HG03103 (cell line): Measurements from ENCODE around the gene FAM83G.

Experiments used
- ATAC-seq: cut with Tn5 transposase; IDR thresholded peaks from one replicate; pipeline ENCODE4 v1.9.1; 2021; ENCODE audit warnings: low read depth; ENCODE audit not compliant: unreplicated experiment

Gene FAM83G

DNA sequence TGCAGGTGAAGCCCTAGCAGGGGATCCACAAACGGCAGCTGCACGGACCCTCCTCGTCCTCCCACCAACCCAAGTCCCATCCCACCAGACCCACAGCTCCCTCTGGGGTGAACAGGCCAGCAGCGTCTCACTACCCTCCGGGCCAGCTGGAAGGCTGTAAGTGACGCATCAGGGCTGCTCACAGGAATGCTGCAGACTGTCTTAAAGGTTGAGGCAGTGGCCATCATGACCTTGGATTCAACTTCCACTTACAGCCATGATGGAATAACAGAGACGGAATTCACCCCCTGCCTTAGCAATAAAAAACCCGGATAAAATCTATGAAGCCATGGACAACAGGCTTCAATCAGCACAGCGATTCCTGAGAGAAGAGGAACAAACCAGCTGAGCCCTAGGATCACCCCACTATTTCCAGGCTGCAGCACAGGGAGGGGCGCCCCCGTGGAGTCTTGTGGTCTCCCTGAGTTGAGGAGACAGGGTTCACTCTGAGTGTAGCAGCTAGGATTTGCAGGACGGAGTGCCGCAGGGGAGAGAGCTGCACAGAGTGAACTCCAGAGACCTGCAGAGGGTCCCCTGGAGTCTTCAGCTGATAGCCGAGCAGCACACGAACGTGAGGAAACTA is 10.5 kb downstream of the FAM83G start:
- no peak for ATAC-seq

DNA sequence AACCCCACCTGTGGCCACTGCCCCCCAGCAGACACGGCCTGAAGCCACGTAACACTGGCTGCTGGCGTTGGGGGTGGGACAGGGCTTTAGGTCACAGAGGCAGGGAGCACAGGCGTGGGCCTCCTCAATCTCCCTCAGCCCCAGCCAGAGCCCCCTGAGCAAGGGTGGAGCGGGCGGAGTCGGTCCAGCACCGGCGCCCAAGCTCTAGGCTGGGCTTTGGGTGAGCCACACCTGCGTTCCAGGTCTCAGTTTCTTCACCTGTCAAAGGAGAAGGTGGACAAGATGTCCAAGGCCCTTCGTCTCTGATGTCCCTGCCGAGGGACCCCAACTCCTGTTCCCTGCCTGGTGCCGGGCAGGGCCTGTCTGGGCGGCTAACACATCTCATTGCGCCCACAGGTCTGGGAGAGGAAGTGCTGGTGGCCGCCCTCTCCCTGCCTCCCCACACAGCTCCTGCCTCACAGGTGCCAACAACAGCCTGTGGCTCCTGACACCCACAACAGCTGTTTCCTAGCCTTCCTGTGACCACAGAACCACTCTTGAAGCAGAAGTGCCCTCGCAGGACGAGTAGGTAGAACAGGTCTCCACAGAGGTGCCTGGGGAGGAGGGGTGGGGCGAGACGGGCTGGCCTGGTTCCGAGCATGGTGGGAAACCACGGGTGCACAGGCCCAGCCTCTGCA is 12.0 kb downstream of the FAM83G start:
- ATAC-seq: no peak

DNA sequence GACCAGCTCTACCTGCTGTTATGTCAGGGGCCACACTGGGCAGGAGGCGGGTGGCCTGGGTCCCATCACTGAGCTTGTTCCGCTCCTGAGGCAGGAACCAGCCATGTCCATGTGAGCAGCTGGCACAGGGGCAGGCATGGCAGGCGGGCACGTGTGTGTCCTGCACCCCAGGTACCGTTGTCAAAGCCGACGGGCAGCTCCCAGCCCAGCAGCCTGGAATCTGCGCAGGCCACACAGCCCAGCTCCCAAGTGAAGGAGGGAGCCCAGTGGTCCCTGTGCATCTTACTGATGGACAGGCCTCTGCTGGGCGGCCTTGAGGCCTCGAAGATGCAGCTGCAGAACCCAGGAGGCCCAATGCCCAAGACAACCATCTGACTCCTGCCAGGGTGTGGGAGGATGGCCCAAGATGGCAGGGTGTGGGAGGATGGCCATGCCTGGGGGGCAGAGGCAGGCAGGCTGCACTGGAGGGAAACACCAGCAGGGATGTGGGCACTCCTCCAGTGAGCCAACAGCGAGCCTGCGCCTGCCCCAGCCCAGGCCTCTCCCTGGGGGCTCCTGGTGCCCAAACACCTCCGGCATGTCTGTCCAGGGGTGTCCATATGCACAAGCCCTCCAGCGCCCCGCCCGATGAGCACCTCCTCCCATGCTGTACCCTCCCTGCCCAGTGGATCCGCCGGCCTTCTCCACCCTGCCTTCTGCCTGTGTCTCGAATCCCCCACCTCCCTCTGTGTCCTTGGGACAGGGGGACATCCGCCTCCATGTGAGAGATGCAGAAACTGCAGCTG is 12.8 kb downstream of the FAM83G start:
- ATAC-seq: no peak

DNA sequence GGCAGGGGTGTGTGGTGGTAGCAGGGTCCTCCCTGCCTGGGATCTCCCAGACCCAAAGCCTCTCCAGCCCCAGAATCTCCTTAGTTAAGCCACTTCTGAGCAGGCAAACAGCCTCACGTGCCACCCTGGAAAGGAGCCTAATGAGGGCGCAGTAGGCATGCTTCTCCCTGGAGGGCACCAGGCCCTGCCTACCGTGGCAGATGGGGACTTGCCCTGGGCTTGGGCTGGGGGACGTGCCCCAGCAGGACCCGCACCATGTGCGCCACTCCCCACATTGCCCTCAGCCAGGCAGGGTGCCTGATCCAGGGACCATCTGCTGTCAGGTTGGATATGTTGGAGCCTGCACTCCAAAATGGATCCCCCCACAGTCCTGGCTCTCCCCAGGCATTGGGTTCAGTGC is 14.2 kb downstream of the FAM83G start:
- ATAC-seq: no peak

DNA sequence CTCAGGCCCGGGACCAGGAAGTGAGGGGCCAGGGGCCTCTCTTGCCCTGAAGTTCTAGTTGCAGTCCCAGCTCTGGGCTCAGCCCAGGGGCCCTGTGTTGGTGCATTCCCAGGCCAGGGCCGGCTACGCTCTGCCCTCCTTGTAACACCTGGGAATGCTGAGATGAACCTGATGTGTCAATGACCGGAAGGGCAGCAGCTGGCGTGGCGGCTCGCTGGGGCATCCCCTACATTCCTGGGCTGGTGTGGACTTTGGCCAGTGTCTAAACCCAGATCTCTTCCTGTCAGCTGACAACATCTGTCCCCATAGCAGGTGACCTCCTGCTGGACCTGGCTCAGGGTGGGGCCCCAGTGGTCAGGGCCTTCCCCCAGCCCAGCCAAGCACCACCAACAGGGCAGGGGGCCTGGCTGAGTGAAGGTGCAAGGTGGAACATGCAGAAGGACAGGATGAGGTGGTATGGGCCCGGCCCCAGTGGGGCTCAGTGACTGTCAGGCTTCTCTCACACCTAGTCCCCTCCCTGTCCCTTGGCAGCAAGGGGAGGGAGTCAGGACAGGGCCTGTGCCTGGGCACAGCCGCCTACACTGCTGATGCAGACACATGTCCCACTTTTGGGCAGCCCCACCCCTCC is 15.9 kb downstream of the FAM83G start:
- ATAC-seq: no peak

DNA sequence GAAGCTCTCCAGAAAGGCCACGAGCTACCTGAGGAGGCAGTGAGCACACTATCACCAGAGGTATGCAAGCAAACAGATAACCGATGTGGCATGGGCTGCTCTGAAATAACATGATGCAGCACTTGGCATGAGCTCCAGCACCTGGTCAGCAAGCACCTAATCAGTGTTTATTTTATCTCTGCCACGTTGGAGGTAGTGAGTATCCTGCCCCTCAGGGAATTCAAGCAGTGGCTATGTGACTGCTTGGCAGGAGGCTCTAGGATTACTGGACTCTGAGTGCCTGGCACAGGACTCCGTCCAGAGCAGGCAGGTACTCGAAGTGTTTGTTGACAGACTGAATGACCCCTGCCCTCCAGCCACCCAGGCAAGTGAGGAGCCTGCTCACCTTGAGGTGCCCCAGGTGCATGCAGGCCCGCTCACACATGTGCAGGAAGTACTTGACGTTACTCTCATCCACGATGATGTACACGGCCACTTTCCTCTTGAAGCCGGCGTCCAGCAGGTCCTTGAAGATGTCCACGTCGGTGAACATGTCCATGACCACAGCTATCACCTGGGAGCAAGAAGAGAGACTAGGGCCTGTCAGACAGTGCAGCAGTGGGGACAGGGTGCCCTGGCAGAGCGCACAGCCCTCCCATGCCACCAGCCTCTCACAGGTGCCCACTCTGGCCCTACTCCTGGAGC is 16.6 kb downstream of the FAM83G start:
- no peak for ATAC-seq

DNA sequence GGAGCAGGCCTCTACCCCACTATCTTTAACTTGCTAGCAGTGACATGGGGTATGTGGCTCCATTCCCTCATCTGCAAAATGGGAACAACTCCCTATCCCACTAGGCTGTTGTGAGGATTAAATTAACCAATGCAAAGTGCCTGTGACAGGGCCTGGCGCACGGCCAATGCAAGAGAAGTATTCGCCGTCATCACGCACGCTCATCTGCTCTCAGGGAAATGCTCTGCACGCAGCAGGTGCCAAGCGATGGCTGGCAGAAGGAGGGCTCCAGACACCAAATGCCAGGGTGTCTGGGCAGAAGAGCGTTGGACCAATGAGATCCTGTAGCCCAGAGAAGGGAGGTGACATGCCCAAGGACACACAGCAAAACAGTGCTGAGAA is 17.3 kb downstream of the FAM83G start:
- ATAC-seq: no peak

DNA sequence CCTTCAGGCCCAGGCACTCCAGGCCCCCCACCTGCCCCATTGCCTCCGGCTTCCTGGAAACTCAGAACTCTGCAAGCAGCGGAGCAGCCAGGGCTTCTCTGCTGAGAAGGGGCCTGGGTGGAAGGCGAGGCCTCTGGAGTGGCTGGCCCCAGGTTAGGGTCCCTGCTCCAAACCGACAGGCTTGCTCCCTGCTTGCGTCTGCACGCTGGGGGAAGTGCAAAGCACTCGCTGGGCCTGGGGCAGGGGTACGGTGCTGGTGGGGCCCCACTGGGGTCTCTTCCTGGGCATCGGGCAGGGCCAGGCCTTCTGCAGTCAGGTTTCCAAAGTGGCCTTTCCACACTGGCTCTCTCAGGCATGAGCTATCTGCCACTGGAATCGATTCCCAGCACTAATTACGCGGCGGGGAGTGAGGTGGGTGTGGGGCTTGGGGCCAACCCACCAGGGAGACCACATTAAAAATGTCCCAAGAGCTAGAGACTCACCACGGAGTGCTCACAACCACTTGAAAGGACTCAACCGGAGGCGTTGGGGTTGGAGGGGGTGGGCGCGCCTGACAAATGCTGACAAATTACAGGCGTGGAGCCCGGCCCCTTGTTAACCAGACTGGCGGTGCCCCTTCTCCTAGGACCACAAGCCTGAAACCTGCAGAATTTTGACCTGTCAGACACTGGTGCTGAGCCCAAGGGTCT is 17.9 kb downstream of the FAM83G start:
- no peak for ATAC-seq

DNA sequence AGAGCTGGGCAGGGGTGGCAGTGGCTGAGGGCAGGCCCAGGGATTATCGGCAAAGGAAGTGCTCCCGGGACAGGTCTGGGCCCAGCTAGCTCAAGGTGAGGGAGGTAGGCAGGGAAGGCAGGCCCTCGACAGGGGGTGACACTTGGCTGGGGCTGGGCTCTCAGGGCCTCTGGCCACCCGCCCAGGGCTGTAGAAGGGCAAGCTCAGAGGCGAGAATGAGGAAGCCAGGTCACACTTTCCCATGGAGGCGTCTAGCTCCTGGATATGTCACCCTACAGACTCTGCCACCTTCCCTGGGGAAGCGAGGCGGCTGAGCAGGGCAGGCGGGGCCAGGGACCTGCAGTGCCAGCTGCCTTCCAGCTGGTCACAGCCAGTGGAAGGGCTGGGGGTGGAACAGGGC is 19.1 kb downstream of the FAM83G start:
- no peak for ATAC-seq

DNA sequence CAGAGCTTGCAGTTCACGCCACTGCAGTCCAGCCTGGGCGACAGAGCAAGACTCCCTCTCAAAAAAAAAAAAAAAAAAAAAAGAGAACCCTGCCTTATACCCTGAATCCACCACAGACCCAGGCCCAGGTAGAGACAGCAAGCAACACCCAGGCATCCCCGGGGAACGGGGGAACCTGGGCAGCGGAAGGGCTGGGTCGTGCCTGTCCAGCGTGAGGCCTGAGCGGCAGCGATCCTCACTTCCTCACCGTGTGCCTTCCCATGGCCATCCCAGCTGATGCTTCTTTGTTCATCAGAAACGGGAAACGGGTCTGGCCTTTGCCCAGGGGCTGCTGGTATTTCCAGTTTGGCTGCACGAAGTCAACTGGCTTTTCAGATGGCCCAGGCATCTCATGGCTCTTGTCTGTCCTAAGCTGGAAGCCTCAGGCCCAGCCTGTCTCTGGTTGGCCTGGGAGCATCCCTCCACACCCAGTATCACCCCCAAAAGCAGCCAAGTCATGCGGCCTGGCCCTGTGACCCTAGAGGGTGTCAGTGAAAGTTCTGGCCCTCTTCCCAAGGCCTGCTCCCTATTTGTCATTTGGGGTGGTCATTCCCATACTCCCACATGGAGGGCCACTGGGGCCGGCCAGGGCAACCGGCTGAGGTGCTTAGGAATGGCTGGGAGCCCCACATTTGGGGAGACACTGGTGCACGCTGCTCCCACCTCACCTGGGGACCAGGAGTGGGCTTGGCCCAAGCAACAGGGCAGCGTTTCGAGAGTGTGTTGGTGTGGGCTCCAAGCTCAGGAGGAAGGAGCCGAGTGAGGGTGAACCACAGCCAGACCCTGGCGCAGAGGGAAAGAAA is 20.1 kb downstream of the FAM83G start:
- no peak for ATAC-seq

DNA sequence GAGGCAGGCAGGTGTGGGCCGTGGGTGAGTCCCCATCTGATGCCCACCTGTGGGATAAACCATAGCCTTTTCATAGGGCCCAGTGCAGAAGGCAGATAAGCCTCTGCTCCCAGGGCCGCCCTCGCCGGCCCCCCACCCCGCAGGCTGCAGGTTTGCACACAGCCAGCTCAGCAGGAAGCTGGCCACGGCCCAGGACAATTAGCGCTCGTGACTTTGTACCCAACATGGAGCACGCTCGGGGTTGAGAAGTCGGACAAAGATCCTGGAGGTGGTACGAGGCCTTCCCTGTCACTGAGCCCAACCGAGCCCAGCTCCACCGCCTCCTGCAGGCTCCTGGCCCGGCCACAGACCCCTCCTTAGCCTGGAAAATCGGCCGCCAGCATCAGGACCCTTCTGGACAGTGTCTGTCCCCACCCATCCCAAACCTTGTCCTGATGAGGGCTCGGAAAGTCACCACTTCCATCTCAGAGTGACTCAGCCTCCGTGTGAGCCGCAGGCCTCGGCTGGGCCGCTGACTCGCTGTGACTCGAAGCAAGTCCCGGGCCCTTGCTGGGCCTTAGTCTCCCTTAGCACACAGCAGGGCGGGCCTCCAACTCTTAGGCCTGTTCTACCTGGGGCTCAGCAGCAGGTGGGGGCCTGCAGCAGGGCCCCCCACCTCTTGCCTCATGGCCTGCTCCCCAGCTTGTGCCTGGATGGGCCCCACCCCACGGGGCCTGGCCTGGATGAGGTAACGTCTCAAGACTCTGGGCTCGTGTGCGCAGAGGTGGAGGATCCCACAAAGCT is 22.7 kb downstream of the FAM83G start:
- no peak for ATAC-seq

DNA sequence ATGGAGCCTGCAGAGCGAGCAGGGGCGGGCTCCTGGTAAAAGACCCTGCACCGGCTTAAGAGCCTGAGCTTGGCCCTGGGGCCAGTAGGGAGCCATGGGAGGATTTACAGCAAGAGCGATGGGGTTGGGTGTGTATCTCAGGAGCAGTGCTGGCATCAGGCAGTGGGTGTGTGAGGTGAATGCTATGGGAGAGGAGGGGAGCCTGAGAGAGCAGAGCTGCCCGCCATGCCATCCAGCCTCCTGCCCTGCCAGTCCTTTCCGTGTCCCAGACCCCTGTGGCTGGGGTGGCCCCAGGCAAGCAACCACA is 23.3 kb downstream of the FAM83G start:
- no peak for ATAC-seq

DNA sequence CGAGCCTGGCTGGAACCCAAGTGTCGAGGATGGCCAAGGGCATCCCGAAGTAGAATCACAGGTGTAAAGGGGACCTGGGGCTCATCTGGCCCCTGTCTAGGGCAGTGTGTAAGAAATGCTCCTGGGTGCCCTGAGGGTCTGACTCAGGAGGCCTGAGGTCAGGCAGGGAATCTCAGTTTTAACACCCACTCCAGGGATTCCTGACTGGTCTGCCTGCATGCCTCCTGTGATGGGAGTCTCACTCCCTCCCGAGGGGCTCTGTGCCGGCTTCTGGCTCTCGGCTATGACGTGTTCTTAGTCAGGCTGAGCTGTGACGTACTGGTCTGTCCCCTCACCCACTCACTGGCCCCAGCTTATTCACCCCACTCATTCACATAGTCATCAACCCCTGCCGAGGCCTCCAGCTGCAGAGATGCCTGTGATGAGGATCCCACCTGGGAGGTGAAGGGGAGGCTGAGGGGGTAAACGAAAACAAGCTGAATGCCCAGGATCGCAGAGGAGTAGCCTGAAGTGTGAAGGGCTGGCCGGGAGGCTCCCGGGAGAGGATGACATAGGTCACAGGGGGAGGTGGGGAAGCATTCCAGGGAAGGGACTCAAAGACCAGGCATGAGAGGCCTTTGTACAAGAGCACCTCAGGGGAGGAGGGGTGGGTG is 23.8 kb downstream of the FAM83G start:
- ATAC-seq: no peak

DNA sequence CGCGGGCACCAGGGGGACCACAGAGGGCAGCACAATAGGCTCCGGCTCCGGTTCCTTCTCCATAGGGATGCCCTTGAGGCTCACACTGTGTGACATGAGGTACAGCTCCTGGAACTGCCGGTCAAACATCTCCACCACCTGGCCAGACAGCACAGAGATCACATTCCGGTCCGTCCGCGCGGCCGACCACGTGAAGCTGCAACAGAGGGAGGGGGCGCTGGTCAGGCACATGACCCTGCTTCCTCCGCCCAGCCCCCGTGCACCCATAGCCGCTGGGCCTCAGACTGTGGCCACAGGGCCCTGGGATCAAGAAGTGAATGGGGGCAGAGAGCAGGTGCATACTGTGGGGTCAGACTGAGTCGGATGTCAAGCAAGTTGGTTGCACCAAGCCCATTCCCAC is 25.9 kb downstream of the FAM83G start:
- ATAC-seq: no peak

DNA sequence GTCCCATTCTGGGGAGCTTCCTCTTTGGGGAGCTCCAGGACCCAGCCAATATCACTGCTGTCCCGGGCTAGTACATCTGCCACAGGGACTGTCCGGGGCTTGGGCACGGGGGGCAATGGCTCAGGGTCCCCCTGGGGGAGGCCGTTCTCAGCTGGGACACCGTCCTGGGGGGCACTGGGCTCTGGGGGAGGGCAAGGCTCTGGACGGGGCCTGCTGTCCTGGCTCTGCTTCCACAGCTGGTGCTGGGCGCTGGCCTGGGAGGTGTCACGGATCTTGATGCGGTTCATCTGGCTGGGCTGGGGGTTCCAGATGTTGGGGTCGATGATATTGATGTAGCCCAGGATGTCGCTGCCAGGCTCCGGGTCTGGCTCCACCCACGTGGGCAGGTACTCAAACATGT is 26.5 kb downstream of the FAM83G start:
- no peak for ATAC-seq

DNA sequence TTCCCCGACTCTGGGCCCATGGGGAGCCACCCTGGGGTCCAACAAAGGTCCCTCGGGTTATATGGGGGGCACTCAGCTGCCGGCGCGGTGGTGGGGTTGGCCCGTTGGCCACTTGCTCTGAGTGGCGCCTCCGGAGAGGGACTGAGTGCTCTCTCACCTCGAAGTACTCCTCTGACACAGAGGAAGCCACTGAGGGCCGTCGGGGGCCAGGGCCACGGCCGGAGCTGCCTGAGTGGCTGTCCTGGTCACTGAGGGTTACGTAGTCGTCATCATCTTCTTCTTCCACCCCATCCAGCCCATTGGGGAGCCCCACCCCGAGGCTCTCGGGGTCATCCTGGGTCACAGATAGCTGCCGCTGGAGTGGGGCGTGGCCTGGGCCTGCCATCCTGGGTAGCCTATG is 26.9 kb downstream of the FAM83G start:
- ATAC-seq: no peak

DNA sequence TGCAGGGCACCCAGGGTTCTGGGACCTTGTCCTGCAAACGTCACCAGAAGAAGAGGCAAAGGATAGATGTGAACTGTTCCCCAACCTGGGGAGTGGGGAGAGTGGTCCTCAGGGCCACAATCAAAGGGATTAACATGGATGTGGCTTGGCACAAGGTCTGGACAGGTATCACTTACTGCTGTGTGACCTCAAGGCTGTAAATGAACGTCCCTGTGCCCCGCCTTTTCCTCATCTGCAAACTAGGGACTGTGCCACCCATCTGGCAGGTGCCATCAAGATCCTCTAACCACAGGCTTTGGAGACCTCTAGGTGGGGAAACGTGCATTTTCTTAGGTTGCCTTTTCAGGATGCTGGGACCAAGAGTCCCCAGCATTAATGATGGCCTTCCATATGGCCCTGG is 27.5 kb downstream of the FAM83G start:
- no peak for ATAC-seq

DNA sequence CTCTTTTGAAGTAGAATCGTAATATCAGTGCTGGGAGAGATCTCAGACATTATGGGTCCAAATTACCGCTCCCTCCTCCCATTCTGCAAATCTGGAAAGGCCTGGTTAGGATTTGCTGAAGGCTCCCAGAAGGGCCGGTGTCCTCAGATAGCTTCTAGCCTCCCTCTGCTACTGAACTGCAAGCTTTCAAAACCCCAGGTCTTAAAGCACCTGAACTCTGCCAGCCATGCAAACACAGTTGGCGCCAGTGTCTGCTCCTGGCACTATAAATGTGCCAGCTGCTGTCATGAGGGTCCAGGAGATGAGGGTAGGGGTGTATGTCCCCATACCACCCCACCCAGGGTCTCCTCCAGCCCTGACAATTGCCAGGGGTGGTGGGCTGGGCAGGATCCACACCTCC is 28.4 kb downstream of the FAM83G start:
- no peak for ATAC-seq
